Measurements from ENCODE around the gene ABLIM3.

GRCh38 chr5:149151717-149152116 is 10.4 kb downstream of the ABLIM3 start:
- TF ChIP-seq KDM1A (IDR thresholded peaks at IDR 0.05; ENCODE audit: borderline replicate concordance, low read length) (no peak), HDAC2 (IDR thresholded peaks at IDR 0.05; ENCODE audit: borderline replicate concordance in 1 of 2, low read depth in 2 of 2, low read length in 2 of 2) (no peak)
